Posterior cingulate gyrus (tissue), 11 donors: Measurements from ENCODE around the gene NECTIN3.

ENCODE experiments used
- DNase-seq, 10 donors: peaks; one replicate each; pipeline versions ENCODE4 v3.0.0 to v3.0.0-alpha.2; 2020 to 2021; ENCODE audit warnings: mixed read lengths in 3 of 10
- intact Hi-C: fragments of 100-400 bp; cut with DNase I; formaldehyde crosslinking; loops from one replicate; pipeline ENCODE4 v1.15.1; 2023

The NECTIN3 gene

DNA sequence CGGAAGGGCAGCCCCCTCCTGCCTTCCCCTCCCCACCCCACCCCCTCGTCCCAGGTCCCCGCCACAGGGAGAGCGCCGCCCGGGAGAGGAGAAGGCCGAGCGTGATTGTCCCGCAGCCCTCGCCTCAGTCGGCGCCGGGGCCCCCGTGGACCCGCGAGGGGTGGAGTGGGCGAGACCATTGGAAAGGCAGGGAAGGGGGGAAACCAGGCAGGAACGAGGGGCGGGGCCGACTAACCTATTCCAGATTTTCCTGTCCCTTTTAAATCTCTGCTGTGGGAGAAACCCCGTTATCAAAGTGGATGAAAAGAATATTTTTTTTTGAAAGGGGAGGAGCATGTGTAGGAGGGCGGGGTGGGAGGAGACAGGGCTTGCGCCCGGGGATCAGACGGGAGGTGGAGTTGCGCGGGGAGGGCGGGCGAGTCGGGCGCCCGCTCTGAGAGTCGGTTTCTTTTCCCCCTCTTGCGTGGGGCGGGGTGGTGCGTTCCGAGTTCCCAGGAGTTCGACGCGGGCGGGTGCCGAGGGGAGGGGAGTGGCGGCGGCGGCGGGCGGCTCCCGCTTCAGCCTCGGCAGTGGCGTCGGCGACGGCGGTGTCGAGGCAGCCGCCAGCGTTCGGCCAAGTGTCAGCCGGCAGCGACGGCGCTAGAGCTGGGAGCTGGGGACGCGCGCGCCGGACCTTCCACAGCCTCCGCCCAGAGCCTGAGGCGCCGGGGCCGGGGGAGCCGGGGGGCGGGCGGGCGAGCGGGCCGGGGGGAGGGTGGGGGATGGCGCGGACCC, at the start of gene NECTIN3:
TSS of gene NECTIN3 (plus strand) at position 560 of the 774 bp plus-strand sequence. CDS start at position 762, 202 bp downstream.
- intact Hi-C loops: no loop called here
- peak; percentile 91 to 99 (median 94) for DNase-seq

DNA sequence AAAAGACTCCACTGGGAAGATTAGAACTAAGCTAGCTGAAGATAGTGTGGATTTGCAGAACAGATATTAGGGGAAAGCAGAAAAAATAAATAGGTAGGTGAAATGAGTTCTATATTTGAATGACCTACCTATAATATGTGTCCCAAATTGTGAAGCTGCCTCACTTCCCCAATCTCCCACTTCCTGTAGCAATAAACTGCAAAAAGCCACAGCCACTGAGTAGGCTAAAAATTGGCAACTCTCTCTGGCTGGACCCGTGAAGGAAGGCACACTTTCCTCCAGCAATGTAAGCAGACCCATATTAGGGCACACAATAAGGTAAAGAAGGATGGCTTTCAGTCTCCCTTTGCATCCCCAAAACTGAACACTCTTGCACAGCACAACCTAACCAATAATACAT, 43.7 kb upstream of the NECTIN3 start:
- intact Hi-C loops: no loop called here
- no peak for DNase-seq

DNA sequence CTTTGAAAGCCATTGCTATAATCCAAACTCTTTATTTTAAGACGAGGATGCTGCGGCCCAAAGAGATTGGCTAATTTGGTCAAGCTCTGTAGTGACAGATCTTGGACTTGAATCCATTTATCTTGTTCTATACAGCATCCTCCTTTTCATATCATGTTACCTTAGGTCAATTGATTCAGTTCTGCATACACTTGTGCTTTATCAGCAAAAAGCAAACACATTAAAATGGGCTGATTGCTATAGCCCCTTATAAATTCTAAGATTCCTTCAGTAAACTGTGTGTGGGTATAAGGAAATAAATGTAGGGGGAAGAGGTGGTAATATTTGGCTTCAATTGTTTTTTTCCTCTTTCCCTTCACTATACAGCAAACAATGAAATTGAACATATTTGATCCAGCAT, 40.1 kb upstream of the NECTIN3 start:
- DNase-seq: no peak
- intact Hi-C loops: no loop called here

DNA sequence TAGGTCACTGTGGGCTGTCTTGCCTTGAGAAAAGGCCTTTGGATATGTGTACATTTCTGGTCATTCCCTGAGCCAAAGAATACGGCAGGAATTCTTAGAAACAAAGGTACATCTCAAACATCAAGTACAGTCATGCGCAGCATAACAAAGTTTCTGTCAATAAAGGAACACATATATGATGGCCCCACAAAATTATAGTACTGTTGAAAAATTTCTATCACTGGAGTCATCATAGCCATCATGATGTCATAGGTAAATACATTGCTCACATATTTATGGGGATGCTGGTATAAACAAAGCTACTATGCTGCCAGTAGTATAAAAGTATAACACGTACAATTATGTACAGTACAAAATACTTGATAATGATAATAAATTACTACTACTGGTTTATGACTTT, 38.9 kb upstream of the NECTIN3 start:
- DNase-seq: no peak
- intact Hi-C loops: no loop called here

DNA sequence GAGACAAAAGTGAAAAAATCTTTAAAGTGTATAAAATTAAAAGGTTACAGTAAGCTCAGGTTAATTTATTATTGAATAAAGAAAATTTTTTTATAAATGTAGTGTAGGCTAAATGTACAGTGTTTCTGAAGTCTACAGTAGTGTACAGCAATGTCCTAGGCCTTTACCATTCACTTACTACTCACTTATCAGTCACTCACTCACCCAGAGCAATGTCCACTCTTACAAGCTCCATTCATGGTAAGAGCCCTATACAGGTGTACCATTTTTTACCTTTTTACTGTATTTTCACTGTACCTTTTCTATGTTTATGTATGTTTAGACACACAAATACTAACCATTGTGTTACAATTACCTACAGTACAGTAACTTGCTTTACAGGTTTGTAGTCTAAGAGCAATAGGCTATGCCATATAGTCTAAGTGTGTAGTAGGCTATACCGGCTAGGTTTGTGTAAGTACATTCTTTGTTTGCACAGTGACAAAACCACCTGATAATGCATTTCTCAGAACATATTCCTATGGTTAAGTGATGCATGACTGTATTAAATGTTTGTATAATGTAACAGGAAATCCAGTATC, 38.1 kb upstream of the NECTIN3 start:
- DNase-seq: no peak
- intact Hi-C loops: no loop called here

DNA sequence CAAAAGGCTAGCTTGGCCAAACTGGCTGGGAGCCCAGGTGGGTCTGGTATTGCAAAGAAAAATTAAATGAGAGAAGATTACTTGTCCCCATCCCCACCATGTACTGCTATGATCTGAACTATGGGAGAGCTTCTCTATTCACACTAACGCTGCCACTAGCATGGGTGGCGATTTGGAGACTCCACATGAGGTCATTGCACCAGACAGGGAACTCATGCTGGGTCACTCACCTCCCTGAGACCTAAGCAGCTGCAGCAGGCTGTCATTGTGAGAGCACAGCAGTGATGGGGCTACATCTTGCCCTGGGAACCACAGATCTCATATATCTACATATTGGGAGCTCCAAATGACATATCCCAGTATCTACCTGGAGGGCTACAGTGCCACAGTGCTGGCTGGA, 36.3 kb upstream of the NECTIN3 start:
- DNase-seq: no peak

GRCh38 chr3:111035902-111036301, 35.7 kb upstream of the NECTIN3 start:
- intact Hi-C loops: no loop called here
- DNase-seq: no peak

More for the DNA sequence above, 36.3 kb upstream of the NECTIN3 start:
- intact Hi-C loops: no loop called here

- no peak for DNase-seq
- intact Hi-C loops: no loop called here
These were observed 30.7 kb upstream of the NECTIN3 start for GRCh38 chr3:111040959-111041358.

GRCh38 chr3:111045564-111045963, 26.1 kb upstream of the NECTIN3 start:
- DNase-seq: no peak
- intact Hi-C loops: no loop called here

- no peak for DNase-seq
- intact Hi-C loops: no loop called here
These were observed 24.6 kb upstream of the NECTIN3 start for GRCh38 chr3:111047042-111047441.

- intact Hi-C loops: no loop called here
- no peak for DNase-seq
These were observed 23.7 kb upstream of the NECTIN3 start for GRCh38 chr3:111047812-111048435.

DNA sequence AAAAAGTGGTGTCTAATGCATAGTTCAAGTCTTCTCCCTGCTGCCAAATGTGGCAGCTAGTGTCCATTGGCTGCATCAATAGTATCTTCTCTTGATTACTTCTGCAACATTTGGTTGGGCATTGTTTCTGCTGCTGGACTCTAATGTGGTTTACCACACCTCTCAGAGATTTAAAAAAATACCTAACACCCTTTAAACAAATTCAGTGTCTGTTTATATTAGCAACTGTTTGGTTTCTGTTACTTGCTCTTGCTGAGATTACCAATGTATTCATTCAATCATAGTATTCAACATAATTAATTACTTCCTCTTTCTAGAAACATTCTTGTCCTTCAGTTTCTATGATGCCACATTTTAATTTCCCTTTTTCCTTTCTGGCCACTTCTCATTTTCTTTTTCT, 20.3 kb upstream of the NECTIN3 start:
- no peak for DNase-seq
- intact Hi-C loops: no loop called here

DNA sequence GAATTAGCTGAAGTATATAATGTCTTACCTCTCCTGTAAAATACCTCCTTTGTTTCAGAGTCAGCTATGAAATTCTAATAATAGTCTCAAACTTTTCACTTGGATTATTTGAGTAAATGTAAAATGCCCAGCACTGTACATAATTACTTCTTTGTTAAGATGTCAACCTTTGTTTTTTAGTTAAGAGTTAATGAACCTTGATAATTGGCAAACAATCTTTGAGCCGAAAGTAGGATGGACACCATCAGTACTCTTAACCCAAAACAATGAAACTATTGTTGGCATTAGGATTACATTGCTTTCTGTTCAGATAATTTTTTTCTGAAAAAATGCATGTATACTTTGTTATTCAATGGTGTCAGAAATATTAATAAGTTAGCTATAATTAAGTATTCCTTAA, 3.0 kb upstream of the NECTIN3 start:
- intact Hi-C loops: no loop called here
- no peak for DNase-seq

DNA sequence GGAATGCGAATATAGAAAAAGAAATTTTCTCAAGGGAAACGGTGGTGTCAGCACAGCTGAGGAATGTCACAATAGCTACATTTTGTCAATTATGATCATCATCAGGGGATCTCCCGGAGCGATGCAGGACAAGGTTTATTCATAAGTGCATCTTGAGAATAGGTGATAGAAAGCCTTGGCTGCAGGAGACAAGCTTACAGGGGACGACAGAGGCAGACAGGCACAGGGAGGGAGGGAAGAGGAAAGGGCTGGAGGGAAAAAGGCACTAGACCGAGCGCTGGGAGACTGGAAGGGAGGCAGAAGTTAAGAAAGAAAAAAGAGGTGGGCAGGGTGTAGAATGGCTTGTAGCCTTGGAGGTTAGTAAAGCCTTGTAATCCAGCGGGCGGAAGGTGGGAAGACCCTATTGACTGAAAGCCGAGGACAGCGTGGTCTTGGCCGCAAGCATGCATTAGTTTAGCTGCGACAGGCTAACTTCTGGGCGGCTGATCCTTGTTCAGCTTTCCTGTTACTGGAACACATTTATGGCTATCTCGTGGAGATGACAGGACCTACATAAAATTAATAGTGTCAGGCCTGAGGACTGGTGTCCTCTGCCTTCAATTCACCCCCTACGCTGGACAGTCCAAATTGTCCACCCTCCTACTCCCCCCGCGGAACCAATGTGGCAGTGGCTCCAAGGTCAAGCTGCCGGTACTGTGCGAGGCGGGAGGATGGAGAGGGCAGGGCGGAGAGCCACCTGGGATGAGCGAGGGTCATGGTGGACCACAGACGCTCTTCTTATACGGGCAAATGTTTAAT, 1.4 kb upstream of the NECTIN3 start:
- peak in 8 of 10 donors; percentile 23 to 86 (median 38) for DNase-seq
- intact Hi-C loops: no loop called here

DNA sequence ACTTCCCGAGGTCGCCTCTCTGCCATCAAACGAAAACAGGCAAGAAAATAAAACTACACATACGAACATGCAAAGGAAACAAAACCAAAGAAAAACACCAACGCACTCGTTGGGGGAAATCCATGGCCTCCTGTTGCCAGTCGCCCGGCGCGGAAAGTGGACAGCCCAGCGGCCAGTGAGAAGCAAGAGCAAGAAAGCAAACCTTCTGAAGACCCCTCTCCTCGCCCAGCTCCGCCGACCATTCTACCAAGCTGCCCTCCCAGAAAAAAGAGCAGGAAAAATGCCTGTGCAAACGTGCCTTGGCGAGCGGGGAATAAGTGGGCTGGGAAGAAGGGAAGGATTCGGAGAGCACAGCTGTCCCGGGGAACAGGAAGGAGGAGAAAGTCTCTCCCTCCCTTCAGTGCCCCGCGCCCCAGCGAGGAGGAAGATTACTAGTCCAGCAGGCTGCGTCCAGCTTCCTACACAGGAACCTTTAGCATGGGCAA, 802 bp upstream of the NECTIN3 start:
- DNase-seq: peak in 1 of 10 donors; percentile 45
- intact Hi-C loops: no loop called here

- intact Hi-C loops: no loop called here
- peak in 9 of 10 donors; percentile 16 to 90 (median 26) for DNase-seq
These were observed 660 bp downstream of the NECTIN3 start for GRCh38 chr3:111072031-111072921.

GRCh38 chr3:111073218-111073617, 1.6 kb downstream of the NECTIN3 start:
- DNase-seq: no peak
- intact Hi-C loops: no loop called here

GRCh38 chr3:111076732-111077131, 5.1 kb downstream of the NECTIN3 start:
- intact Hi-C loops: no loop called here
- DNase-seq: peak in 1 of 10 donors; percentile 40

DNA sequence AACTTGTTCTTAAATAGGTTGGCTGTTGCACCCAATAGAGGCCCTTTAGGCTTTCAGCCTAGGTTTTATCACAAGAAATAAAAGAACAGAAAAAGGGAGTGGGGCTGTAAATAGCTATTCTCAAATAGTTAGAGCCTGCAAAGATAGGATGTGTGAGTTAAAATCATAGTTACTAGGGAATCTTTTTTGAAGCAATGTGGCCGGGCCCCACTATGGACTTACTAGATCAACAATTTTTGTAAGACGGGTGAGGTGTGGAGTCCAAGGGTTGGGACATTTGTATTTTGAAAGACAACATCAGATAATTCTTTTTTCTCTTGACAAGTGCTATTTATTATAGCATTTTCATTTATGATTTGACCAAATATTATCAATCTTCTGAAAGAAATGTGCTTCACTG, 5.8 kb downstream of the NECTIN3 start:
- no peak for DNase-seq
- intact Hi-C loops: no loop called here

GRCh38 chr3:111080413-111080812, 8.8 kb downstream of the NECTIN3 start:
- intact Hi-C loops: loop anchor here (5.0 kb wide), 1 partner anchor 223 kb away; no protein-coding TSS in a partner anchor
- DNase-seq: no peak
